Activated CD4-positive, alpha-beta memory T cell treated with anti-CD3 and anti-CD28 coated beads for 36 hours (primary cell): ENCODE results near the gene PGA4. TPM values are rescaled to one million over a fixed set of nuclear protein-coding genes. Genes with fewer than 3 reads are reported as not detected.

Experiments used
- CTCF ChIA-PET: fragments of 350-600 bp; sonication (Branson Sonifier 250); formaldehyde crosslinking; loops from one replicate; lab custom pipeline; 2021; ENCODE audit warnings: antibody characterized with exemption, inconsistent platforms; lab: Charles Lee
- POLR2A ChIA-PET: fragments of 350-600 bp; sonication (Branson Sonifier 250); formaldehyde crosslinking; loops from one replicate; lab custom pipeline; 2021; ENCODE audit warnings: antibody characterized with exemption; lab: Charles Lee
- DNase-seq: peaks from one replicate; pipeline ENCODE4 v3.0.0-alpha.2; 2020
- H3K27ac Mint-ChIP-seq: one replicate; pipeline ENCODE4 v1.8.0; 2021; ENCODE audit warnings: mixed read lengths
- H3K27me3 Mint-ChIP-seq: one replicate; pipeline ENCODE4 v1.8.0; 2021; ENCODE audit warnings: mixed read lengths
- H3K36me3 Mint-ChIP-seq: one replicate; pipeline ENCODE4 v1.8.0; 2021; ENCODE audit warnings: mixed read lengths
- H3K4me1 Mint-ChIP-seq: one replicate; pipeline ENCODE4 v1.8.0; 2021; ENCODE audit warnings: low read depth, mixed read lengths
- H3K4me3 Mint-ChIP-seq: one replicate; pipeline ENCODE4 v1.8.0; 2021; ENCODE audit warnings: mild to moderate bottlenecking, mixed read lengths
- H3K9me3 Mint-ChIP-seq: one replicate; pipeline ENCODE4 v1.8.0; 2021; ENCODE audit warnings: mixed read lengths
- intact Hi-C: fragments of 100-400 bp; cut with micrococcal nuclease; formaldehyde crosslinking; loops from one replicate; pipeline ENCODE4 v1.15.1; 2023
- total RNA-seq, 2 experiments: library from RNA; stranded (reverse); gene quantifications; one replicate each; pipeline ENCODE4 v1.2.3, GENCODE V29; 2021

PGA4 gene
- total RNA-seq, 2 experiments from 2014 or later: not detected

- no peaks in the 10 kb centered on the region for H3K36me3 Mint-ChIP-seq
- H3K27ac Mint-ChIP-seq: no peak overlapping the region
- POLR2A ChIA-PET: no interaction called here
- H3K9me3 Mint-ChIP-seq: no peaks in the 10 kb centered on the region
- CTCF ChIA-PET: interaction anchor here (0.9 kb wide), 1 partner anchor 112 kb away, joined by 3 read pairs; no protein-coding TSS in a partner anchor
- H3K4me3 Mint-ChIP-seq: no peak overlapping the region
- intact Hi-C loops: no loop called here
- peaks cover 2% of the 10 kb centered on the region for H3K27me3 Mint-ChIP-seq
- no peak for DNase-seq
- peaks cover 6% of the 10 kb centered on the region for H3K4me1 Mint-ChIP-seq
Measured at GRCh38 chr11:61273178-61274078, 51.3 kb downstream of the PGA4 start.

GRCh38 chr11:61274084-61274483 lies 51.9 kb downstream of the PGA4 start:
- ChIA-PET POLR2A (no interaction called here), CTCF (no interaction called here)
- no peaks in the 10 kb centered on the region for H3K27me3 Mint-ChIP-seq
- H3K36me3 Mint-ChIP-seq: no peaks in the 10 kb centered on the region
- H3K4me3 Mint-ChIP-seq: no peak overlapping the region
- DNase-seq: no peak
- no peaks in the 10 kb centered on the region for H3K9me3 Mint-ChIP-seq
- intact Hi-C loops: no loop called here
- peaks cover 6% of the 10 kb centered on the region for H3K4me1 Mint-ChIP-seq
- no peak overlapping the region for H3K27ac Mint-ChIP-seq

- no peaks in the 10 kb centered on the region for H3K9me3 Mint-ChIP-seq
- H3K36me3 Mint-ChIP-seq: no peaks in the 10 kb centered on the region
- DNase-seq: no peak
- peaks cover 5% of the 10 kb centered on the region for H3K4me1 Mint-ChIP-seq
- H3K4me3 Mint-ChIP-seq: no peak overlapping the region
- H3K27ac Mint-ChIP-seq: no peak overlapping the region
- POLR2A ChIA-PET: interaction anchor here (0.8 kb wide), 1 partner anchor 87 kb away, joined by 3 read pairs; the partner anchor contains the start of gene TMEM138
- CTCF ChIA-PET: no interaction called here
- no peaks in the 10 kb centered on the region for H3K27me3 Mint-ChIP-seq
- intact Hi-C loops: no loop called here
Measured at GRCh38 chr11:61275191-61275590, 53.0 kb downstream of the PGA4 start.

- intact Hi-C loops: no loop called here
- no peaks in the 10 kb centered on the region for H3K4me1 Mint-ChIP-seq
- POLR2A ChIA-PET: no interaction called here
- no peaks in the 10 kb centered on the region for H3K9me3 Mint-ChIP-seq
- no peak overlapping the region for H3K4me3 Mint-ChIP-seq
- DNase-seq: no peak
- CTCF ChIA-PET: interaction anchor here (1.3 kb wide), 1 partner anchor 59 kb away, joined by 3 read pairs; no protein-coding TSS in a partner anchor
- H3K27me3 Mint-ChIP-seq: no peaks in the 10 kb centered on the region
- H3K27ac Mint-ChIP-seq: no peak overlapping the region
- no peaks in the 10 kb centered on the region for H3K36me3 Mint-ChIP-seq
Measured at GRCh38 chr11:61277186-61278000, 55.2 kb downstream of the PGA4 start.

GRCh38 chr11:61278001-61278470 lies 55.9 kb downstream of the PGA4 start:
- no peak overlapping the region for H3K4me3 Mint-ChIP-seq
- DNase-seq: no peak
- POLR2A ChIA-PET: no interaction called here
- CTCF ChIA-PET: interaction anchor here (1.3 kb wide), 1 partner anchor 58 kb away, joined by 3 read pairs; no protein-coding TSS in a partner anchor
- no peaks in the 10 kb centered on the region for H3K27me3 Mint-ChIP-seq
- H3K9me3 Mint-ChIP-seq: no peaks in the 10 kb centered on the region
- H3K4me1 Mint-ChIP-seq: no peaks in the 10 kb centered on the region
- intact Hi-C loops: no loop called here
- H3K27ac Mint-ChIP-seq: no peak overlapping the region
- H3K36me3 Mint-ChIP-seq: no peaks in the 10 kb centered on the region

GRCh38 chr11:61279934-61280659 lies 58.0 kb downstream of the PGA4 start:
- ChIA-PET POLR2A (no interaction called here), CTCF (interaction anchor here (1.0 to 1.1 kb wide), 2 partner anchors 25 to 105 kb away, joined by 3 read pairs; no protein-coding TSS in a partner anchor)
- no peak for DNase-seq
- H3K27ac Mint-ChIP-seq: no peak overlapping the region
- H3K4me3 Mint-ChIP-seq: no peak overlapping the region
- H3K36me3 Mint-ChIP-seq: no peaks in the 10 kb centered on the region
- intact Hi-C loops: no loop called here
- no peaks in the 10 kb centered on the region for H3K4me1 Mint-ChIP-seq
- no peaks in the 10 kb centered on the region for H3K27me3 Mint-ChIP-seq
- no peaks in the 10 kb centered on the region for H3K9me3 Mint-ChIP-seq

- H3K4me1 Mint-ChIP-seq: no peaks in the 10 kb centered on the region
- no peak for DNase-seq
- no peak overlapping the region for H3K4me3 Mint-ChIP-seq
- no peaks in the 10 kb centered on the region for H3K36me3 Mint-ChIP-seq
- intact Hi-C loops: no loop called here
- CTCF ChIA-PET: interaction anchor here (1.1 kb wide), 1 partner anchor 104 kb away, joined by 3 read pairs; no protein-coding TSS in a partner anchor
- no peaks in the 10 kb centered on the region for H3K9me3 Mint-ChIP-seq
- no peaks in the 10 kb centered on the region for H3K27me3 Mint-ChIP-seq
- H3K27ac Mint-ChIP-seq: no peak overlapping the region
- POLR2A ChIA-PET: no interaction called here
Measured at GRCh38 chr11:61280883-61281580, 58.9 kb downstream of the PGA4 start.

Other genes with a start within 250 kb of the PGA4 start
- gene CD5, start 119.9 kb upstream of the PGA4 start, total RNA-seq: 100 to 1,000 TPM; 302 to 306 TPM
- 1 to 10 TPM; 9.0 TPM for gene VPS37C, start 60.9 kb upstream of the PGA4 start, total RNA-seq
- not detected for gene PGA3, start 18.8 kb upstream of the PGA4 start, total RNA-seq
- not detected for gene PGA5, start 18.8 kb downstream of the PGA4 start, total RNA-seq
- gene VWCE, start 73.0 kb downstream of the PGA4 start, total RNA-seq: 1 to 10 TPM; 1.1 to 1.4 TPM
- gene DDB1, start 110.8 kb downstream of the PGA4 start, total RNA-seq: 100 to 1,000 TPM; 222 to 223 TPM
- gene TKFC, start 110.9 kb downstream of the PGA4 start, total RNA-seq: 100 to 1,000 TPM; 118 to 120 TPM
- gene CYB561A3, start 139.5 kb downstream of the PGA4 start, total RNA-seq: 10 to 100 TPM; 32.3 to 32.9 TPM
- 10 to 100 TPM; 33.7 to 34.6 TPM for gene TMEM138, start 140.0 kb downstream of the PGA4 start, total RNA-seq
- gene TMEM216, start 170.2 kb downstream of the PGA4 start, total RNA-seq: 1 to 10 TPM; 9.2 to 10.0 TPM
- 100 to 1,000 TPM in 1 of 2 experiments, 10 to 100 TPM in 1; 90.9 to 100 TPM for gene CPSF7, start 207.6 kb downstream of the PGA4 start, total RNA-seq
- gene SDHAF2, start 207.8 kb downstream of the PGA4 start, total RNA-seq: 10 to 100 TPM; 31.4 to 35.4 TPM